ENCODE measurements around the gene VPS54.
"Not testable (repeated sequence)": the region's sequence is repeated elsewhere in the genome, so short reads cannot be mapped to it uniquely, and the experiment has no call there.

The VPS54 gene

DNA sequence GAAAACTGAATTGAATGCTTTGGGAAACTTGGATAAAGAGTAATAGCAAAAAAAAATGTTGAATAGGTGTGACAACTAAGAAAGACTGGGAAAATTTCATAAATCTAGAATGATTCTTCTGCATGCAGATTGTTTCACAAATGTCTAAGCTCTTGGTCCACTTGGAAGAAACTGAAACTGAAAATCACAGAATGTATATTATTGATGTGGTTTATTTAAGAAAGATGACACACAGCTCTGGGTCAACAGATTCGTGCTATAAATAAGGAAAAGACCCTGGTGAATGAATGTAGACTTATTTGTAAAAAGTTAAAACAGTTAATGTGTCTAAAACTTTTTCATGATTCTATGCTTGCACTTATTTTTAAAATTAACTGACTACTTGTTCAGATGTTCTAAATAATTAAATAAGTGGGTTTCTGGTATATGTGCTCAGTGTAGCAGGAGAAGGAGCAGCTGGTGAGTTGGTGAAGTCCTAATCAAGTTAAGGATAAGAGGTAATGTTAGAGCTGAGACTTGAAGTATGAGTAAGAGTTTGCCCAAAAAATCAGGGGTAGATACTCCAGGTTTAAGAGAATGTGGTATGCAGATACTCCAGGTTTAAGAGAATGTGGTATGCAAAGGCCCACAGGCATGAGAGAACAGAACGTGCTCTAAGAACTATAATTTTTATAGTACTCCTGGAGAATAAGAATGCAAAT is 153.1 kb downstream of the VPS54 start:
- FAIRE-seq, result no peak

DNA sequence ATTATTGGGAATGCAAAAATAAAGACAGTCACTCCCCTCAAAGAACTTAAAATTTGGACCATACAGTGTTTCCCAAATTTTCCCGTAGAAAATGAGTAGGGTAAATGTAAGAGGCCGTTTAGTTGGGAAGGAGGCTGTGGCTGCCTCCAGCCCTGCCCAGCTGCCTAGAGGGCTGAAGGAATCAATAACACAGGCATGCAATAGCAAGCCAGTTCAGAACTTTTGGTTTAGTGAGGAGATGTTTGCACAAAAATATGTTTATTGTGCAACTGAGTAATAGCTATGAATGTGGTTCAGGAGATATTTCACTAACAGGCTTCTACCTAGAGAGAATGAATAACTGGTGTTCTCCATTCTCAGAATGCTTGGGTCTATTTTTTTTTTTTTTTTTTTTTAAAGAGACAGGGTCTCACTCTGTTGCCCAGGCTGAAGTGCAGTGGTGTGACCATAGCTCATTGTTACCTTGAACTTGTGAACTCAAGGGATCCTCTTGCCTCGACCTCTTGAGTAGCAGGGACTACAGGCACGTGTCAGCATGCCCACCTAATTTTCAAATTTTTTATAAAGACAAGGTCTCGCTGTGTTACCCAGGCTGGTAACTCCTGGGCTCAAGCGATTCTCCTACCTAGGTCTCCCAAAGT is 153.9 kb downstream of the VPS54 start:
- FAIRE-seq, result no peak

DNA sequence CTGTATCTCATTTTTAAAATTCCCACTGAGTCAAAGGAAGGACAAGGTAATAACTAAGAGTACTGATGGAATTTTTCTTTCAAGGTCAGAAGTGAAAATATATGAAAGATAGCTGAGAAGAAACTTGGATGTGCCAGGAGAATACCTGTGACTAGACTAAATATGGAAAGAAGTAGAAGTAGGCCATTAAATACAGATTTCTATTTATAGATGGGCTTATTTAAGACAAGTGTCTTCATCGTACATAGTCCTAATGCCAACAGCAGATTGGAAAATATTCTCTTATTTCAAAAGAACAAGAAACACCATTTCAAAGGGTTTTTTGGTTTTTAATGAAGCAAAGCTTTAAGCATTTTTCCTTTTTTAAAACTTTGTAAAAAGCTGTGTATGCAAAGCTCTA is 155.5 kb downstream of the VPS54 start:
- no peak for FAIRE-seq

DNA sequence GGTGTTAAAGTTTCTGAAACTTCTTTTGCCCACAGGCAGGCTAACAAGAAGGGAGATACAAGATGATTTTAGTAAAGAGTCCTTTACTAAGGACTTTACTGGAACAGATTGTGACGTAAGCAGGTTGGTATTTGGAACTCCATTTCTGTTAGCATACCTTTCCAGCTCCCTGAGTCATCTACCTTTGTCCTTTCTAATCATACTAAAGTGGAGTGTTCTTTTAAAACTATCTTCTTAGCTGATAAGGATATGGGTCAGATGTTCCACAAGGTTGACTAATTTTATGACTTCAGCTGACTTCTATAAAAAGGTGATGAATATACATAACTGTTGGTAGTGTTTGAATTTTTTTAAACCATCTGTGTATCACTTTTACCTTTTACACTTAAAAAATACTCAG is 156.4 kb downstream of the VPS54 start:
- peak; percentile 10 for FAIRE-seq

DNA sequence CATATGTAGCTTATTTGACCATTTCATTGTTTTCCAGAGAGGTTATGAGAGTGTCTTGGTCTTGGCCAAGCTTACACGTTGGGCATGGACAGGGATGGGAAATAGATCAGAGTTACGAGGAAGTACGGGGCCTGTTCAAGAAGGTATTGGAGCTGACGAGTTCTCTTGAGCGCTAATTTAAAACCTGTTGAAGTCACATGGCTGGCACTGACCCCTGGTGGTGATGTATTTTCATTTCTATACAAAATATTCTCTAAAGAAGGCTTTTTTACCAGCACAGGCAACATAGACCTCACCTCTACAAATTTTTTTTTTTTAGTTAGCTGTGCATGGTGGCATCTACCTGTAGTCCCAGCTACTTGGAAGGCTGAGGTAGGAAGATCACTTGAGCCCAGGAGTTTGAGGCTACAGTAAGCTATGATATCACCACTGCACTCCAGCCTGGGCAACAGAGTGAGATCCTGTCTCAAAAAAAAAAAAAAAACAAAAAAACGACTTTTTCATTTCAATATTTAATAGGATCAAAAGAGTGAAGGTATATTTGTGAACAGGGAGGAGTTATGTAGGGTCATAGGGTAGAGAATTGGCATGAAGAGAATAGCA is 157.9 kb downstream of the VPS54 start:
- peak; percentile 33 for FAIRE-seq

DNA sequence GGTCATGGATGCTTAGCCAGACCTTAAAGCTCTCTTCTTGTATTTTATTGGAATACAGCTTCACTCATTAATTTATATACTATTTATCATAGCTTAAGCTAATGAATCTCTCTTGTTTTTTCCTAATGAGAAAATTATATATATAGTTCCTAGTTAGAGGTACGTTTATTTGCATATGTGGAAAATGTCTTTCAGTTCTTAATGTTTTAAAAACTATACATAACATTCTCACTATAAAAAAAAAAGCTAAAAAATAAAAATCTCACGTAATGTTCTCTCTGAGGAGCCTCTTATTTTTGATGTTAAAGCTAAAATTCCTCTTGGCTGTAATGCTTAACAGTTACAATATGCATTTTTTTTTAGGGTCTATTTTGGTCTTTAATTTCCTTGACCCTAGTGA is 160.9 kb downstream of the VPS54 start:
- no peak for FAIRE-seq

DNA sequence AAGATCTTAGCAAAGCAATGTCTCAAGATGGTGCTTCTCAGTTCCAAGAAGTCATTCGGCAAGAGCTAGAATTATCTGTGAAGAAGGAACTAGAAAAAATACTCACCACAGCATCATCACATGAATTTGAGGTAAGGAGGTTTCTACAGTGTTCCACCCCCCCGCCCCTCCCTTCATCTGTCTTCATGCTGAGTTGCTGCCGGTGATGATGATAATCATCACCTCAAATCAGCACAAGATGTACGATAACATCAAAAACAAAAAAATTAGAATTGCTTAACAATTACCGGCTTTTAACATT is 163.0 kb downstream of the VPS54 start:
- FAIRE-seq, result no peak

DNA sequence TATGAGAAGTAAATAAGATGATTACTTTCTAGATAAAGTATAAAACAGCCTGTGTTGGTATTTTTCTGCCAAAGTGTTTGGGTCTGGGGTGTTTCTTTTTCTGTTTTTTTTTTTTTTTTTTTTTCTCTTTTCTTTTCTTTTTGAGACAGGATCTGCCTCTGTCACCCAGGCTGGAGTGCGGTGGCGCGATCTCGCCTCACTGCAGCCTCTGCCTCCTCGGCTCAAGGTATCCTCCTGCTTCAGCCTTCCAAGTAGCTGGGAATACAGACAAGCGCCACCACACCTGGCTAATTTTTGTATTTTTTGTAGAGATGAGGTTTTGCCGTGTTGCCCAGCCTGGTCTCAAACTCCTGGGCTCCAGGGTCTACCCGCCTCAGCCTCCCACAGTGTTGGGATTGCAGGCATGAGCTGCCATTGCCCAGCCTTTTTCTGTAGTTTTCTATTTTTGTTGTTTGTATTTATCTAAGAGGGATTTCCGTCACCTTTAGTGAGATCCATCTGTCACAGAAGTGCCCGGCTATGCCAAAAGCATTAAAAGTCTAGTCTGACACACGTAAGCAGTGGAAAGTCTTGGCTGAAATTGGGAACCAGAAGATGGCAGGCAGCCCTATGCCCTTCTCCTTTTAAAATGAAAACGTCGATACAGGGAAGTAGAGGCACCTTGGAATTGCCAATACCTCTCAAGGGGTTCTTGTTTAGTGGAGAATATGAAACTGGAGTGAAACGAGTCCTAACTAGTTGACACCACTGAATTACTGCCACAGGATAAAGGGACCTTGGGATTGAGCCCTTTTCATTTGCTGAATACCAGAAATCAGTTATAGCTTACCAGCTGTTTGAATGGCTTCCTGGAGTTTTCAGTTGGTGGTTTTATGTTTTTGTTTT is 163.6 kb downstream of the VPS54 start:
- FAIRE-seq, result no peak

DNA sequence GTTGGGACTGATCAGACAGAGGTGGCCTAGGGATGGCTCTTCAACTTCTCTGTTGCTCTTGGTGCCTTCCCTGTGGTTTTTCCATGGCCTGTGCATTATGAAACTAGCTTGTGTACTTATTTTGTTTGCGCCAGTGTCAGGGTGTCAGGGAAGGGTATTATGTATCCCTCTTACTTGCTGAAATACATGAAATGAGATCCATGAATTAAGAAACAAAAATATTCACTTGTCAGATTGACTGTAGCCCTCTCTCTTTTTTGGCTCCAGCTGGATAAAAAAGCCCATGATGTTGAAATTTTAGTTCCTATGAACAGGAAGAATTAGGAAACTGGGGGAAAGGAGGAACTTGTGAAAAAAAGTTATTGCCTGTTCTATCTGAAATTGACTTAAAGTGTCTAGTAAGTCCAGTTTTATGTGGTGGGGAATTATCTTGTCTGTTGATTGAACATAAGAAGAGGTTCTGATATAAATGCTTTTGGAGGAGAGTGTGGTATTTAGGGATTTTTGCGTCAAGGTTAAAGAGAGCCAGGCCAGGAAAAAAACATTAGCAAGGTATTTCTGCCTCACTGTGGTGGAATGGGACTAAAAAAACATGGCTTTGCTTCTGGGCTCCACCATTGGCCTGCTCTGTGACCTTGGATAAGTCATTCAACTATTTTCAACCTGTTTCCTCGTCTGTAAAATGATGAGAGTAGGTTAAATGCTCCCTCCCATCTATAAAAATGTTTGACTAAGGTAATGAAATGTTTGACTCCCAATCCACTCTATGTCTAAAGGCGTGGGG is 165.5 kb downstream of the VPS54 start:
- FAIRE-seq, result no peak

DNA sequence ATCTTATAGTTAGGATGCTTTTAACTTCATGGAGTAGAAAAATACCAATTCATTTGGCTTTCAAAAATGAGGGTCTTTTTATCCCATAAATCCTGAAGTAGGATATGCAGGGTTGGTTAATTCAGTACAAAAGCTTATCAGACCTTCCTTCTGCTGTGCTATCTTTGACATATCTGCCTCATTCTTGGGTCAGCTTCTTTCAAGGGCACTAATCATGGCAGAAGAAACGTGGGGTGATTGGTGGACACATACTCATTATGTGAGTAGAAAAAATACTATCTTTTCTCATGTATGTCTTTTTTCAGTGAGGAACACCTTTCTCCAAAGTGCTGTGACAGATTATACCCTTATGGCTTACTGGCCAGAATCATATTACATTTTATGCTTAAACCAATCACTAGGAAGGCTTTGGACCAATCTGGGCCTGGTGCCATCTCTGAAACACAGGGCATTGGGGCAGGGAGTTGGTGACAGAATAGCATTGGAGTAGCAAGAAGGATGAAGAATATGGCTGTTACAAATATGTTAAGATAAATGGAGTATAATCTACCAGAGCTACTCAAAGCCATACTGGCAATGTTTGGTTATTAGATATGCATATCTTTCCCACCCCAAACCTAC is 167.4 kb downstream of the VPS54 start:
- FAIRE-seq, result no peak

DNA sequence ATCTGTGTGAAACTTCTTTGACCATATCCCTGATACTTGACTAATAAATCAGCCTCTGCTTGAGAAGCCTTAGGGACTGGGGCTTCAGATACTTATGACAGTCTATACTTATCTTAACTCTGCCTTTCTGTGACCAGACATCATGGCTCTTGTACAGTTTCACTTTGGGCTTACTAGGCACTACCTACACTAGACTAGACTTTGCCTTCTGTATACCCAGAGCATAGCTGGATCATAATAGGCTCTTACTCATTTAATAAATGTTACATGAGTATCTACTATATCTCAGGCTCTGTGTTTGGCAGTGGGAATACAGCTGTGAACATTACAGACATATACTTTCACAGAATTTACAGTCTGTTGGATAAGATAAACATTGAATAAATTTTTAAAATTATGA is 168.6 kb downstream of the VPS54 start:
- FAIRE-seq, result no peak

DNA sequence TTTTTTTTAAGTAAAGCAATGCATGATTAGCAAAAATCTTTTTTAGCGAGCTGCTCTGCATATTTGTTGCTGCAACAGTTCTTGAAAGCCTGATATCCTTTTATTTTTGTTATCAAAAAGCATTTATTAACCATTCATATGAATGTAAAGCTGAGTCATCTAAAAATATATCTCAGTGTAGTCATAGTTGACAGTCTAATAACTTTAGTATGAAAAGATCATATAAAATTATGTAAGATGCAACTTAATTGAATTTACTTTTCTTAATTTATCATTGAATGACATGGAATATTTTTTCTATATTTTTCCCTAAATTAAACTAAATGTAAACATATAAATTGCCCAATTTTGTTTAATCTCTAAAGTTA is 169.0 kb downstream of the VPS54 start:
- FAIRE-seq, result no peak

DNA sequence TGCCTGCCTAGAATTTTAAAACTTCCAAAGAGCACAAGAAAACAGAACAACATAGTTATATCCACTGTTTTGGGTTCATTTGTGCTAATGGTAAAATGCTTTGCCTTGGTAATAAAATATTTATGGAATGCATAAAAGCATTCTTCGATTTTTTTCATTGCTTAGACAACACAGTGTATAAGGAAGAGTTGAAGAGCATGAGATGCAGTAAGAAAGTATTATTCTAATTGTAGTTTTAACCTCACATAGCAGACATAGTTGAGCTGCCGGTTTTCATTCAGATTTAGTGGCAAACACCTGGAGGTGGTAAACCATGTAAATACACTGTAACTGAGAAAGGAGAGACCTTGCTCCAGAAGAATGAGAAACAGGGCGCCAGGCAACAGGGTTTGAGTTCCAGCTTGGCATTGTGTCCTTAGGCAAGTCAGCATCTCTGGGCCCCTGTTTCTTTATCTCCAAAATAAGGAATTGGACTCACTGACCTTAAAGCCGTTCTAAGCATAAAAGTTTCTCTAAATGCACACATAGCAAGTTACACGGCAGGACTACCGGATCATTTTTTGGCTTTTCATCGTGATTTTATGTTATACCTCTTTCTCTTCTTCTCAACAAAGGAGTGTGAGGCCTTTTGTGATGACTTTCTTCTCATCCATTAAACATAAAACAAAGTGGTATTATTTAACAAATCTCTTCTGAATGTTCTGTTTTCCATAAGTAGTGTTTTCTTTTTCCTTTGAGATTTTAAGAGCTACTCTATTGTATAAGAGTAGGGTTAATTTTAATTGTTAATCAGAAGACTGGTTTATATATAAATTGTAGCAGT is 169.6 kb downstream of the VPS54 start:
- FAIRE-seq, result no peak

DNA sequence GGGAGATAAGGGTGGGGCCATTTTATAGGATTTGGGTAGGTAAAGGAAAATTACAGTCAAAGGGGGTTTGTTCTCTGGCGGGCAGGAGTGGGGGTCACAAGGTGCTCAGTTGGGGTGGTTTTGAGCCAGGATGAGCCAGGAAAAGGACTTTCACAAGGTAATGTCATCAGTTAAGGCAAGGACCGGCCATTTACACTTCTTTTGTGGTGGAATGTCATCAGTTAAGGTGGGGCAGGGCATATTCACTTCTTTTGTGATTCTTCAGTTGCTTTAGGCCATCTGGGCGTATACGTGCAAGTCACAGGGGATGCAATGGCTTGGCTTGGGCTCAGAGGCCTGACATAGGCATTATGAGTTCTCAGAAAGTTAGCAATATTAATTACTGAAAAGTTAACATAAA is 171.7 kb downstream of the VPS54 start:
- FAIRE-seq, result not testable (repeated sequence)

DNA sequence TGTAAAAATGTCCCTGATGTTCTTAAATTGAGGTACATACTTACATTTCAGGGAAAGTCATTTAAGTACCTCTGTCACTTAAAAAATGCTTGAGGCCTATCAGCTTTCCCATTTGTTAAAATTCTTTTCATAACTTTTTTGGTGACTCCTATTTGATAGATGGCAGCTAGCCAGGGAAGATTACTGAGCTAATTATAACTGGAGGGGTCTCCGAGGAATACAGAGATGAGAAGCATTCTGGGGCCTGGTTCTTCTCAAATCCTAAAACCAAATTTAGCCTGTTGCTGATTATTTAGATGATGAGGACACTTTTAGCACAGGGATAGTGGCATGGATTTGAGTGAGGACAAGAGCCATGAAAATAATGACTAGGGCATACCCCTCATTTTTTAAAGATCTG is 172.7 kb downstream of the VPS54 start:
- no peak for FAIRE-seq

DNA sequence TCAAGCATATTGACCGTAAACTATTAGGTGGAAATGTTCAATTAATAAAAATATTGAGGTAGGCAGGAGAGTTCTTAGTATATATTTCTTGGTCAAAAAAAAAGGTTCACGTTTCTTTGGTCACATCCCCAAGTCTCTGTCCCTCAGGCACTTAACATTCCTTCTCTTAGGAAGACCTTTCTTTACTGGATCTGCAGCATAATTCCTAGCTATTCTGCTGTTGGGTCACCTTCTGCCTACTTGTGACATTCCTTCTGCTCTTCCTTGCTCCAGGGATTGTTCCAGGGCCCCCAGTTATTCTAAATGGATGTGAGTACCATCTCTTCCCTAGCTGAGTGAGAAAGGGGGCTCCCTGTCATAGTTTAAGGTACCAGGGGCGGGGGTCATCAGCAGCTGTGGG is 173.4 kb downstream of the VPS54 start:
- no peak for FAIRE-seq

DNA sequence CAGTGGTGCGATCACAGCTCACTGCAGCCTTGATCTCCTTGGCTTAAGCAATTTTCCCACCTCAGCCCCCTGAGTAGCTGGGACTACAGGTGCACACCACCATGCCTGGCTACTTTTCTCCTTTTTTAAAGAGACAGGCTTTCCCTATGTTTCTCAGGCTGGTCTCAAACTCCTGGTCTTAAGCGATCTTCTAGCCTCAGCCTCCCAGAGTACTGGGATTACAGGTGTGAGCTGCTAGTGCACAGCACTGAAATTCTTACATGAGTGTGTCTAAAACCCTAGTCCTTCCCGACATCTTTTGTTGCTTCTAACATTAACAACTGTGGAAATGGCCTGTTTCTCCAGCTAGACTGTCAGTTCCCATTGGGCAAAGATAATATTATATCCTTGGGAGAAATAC is 174.6 kb downstream of the VPS54 start:
- no peak for FAIRE-seq

DNA sequence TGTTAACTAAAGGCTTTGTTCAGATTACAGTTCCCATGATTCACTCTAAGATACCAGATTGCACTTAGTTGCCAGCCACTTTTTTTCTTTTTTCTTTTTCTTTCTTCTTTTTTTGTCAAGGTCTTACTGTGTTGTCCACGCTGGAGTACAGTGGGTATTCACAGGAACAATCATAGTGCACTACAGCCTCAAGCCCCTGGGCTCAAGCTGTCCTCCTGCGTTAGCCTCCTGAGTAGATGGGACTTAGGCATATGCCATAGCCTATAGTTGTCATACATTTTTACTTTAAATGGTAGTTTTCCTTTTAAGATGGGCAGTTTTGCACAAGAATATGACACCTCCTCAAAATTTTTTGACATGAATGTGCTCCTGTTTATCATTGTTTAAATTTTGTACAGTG is 175.4 kb downstream of the VPS54 start:
- no peak for FAIRE-seq

DNA sequence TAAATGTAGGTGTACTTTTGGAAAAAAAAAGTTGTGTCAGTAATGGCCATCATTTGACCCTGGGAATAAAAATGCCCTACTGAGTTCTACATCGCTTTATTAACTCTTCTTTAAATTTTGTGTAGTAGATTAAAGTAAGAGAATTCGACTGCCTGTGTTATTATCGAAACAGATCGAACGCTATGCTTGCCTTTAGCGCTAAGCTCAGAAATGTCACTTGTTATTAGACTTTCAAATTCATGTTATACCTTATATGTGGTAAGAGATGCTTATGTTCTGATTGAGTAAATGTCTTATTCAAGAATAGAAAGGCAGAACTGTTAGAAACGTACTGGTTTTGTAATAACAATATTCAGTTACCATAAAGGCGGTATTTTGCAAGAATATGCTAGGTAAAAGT is 176.1 kb downstream of the VPS54 start:
- FAIRE-seq, result no peak

DNA sequence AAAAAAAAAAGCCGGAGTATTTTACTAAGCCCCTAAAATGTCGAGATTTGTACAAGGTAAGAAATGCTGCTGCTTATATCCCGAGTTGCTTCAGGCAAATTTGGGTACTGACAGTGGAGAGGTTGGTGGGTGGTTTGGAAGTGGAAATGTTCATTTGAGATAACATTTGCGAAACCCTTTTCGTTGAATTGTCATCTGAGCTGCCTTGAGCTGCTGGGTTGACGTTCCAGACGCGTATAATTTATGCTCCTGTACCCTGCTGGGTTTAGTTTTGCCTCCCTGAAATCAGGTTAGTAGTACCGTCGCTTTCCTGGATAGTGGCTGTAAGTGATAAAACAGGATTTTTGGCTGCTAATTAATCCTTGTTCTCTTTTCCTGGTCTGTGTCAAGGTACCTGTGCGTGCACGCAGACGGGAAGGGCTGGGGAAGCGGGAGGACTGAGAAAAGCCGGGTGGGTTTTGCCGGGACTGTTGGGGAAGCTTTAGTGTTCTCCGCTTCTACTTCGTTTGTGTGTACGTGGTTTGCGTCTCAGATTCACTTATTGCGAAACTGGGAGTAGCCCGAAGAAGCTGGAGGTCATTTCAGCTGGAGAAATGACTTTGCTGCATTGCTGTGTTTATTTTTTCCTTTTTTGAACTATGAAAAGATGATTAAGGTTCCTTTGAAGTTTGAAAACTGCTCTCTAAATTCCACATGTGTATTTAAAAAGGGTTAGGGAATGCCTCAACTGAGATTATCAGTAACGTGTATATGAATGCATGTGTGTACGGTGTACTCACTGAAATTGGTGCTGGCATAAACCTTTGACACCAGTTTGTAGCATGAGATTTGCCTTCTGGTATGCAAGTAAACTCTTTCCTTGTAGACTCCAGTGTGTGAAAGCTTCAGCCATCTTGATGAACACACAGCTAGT is 176.8 kb downstream of the VPS54 start:
- FAIRE-seq, result no peak

Measured in colon (tissue), 2 donors.